ENCODE results near the gene GBE1. TPM values are rescaled to one million over a fixed set of nuclear protein-coding genes. Genes with fewer than 3 reads are reported as not detected.

The GBE1 gene
- total RNA-seq, 4 donors from 2014 or later, result 127 to 319 (median 239) TPM

GRCh38 chr3:81521855-81522254, 239.6 kb downstream of the GBE1 start:
- H3K9me3 ChIP-seq, result no peaks in the 10 kb centered on the region
- H3K36me3 ChIP-seq, result no peaks in the 10 kb centered on the region
- DNase-seq (no peak), ATAC-seq (no peak)
- no peaks in the 10 kb centered on the region for H3K27me3 ChIP-seq
- TF ChIP-seq CTCF (IDR thresholded peaks at IDR 0.05 in 4 of 5, conservative IDR thresholded peaks at IDR 0.05 in 1 of 5), result no peak
- no peak for TF ChIP-seq POLR2A (IDR thresholded peaks at IDR 0.05)
- in situ Hi-C loops (cut with MboI; ENCODE audit: low sequenced_read_pairs in 4 of 4), result no loop called here
- peaks cover 0 to 18% of the 10 kb centered on the region in 2 donors for H3K4me1 ChIP-seq
- no peak overlapping the region for H3K27ac ChIP-seq
- intact Hi-C loops (cut with DNase I; ENCODE audit: low total_unique reads), result no loop called here
- no peak overlapping the region for H3K4me3 ChIP-seq

- in situ Hi-C loops (cut with MboI; ENCODE audit: low sequenced_read_pairs in 4 of 4) (no loop called here), intact Hi-C loops (cut with DNase I; ENCODE audit: low total_unique reads) (no loop called here)
- peaks cover 0 to 25% of the 10 kb centered on the region in 2 donors for H3K4me1 ChIP-seq
- ATAC-seq, result no peak
- H3K9me3 ChIP-seq, result no peaks in the 10 kb centered on the region
- H3K27ac ChIP-seq, result no peak overlapping the region
- no peaks in the 10 kb centered on the region for H3K27me3 ChIP-seq
- no peaks in the 10 kb centered on the region for H3K36me3 ChIP-seq
- no peak for DNase-seq
- TF ChIP-seq CTCF (IDR thresholded peaks at IDR 0.05 in 4 of 5, conservative IDR thresholded peaks at IDR 0.05 in 1 of 5) (no peak), POLR2A (IDR thresholded peaks at IDR 0.05) (no peak)
- H3K4me3 ChIP-seq, result no peak overlapping the region
Measured at GRCh38 chr3:81518945-81519344, 242.5 kb downstream of the GBE1 start.

- ATAC-seq (peak; percentile 68 to 76), DNase-seq (no peak)
- in situ Hi-C loops (cut with MboI; ENCODE audit: low sequenced_read_pairs in 4 of 4) (no loop called here), intact Hi-C loops (cut with DNase I; ENCODE audit: low total_unique reads) (no loop called here)
- H3K27me3 ChIP-seq, result no peaks in the 10 kb centered on the region
- peaks cover 0 to 25% of the 10 kb centered on the region in 2 donors for H3K4me1 ChIP-seq
- peak overlapping the region; percentile 4 to 75 (median 40) for H3K27ac ChIP-seq
- TF ChIP-seq POLR2A (IDR thresholded peaks at IDR 0.05) (no peak), CTCF (IDR thresholded peaks at IDR 0.05 in 4 of 5, conservative IDR thresholded peaks at IDR 0.05 in 1 of 5) (no peak)
- no peaks in the 10 kb centered on the region for H3K36me3 ChIP-seq
- H3K9me3 ChIP-seq, result no peaks in the 10 kb centered on the region
- no peak overlapping the region for H3K4me3 ChIP-seq
Measured at GRCh38 chr3:81516042-81516441, 245.4 kb downstream of the GBE1 start.

- Histone ChIP-seq H3K9me3 (no peaks in the 10 kb centered on the region), H3K36me3 (peaks cover 0 to 3% of the 10 kb centered on the region in 2 donors), H3K4me1 (peaks cover 0 to 20% of the 10 kb centered on the region in 2 donors), H3K27ac (peak overlapping the region in 1 of 4 donors; percentile 25), H3K4me3 (no peak overlapping the region), H3K27me3 (no peaks in the 10 kb centered on the region)
- DNase-seq, result no peak
- intact Hi-C loops (cut with DNase I; ENCODE audit: low total_unique reads) (no loop called here), in situ Hi-C loops (cut with MboI; ENCODE audit: low sequenced_read_pairs in 4 of 4) (no loop called here)
- TF ChIP-seq POLR2A (IDR thresholded peaks at IDR 0.05) (no peak), CTCF (IDR thresholded peaks at IDR 0.05 in 4 of 5, conservative IDR thresholded peaks at IDR 0.05 in 1 of 5) (no peak)
- ATAC-seq, result no peak
Measured at GRCh38 chr3:81513591-81513990, 247.9 kb downstream of the GBE1 start.

- in situ Hi-C loops (cut with MboI; ENCODE audit: low sequenced_read_pairs in 4 of 4) (no loop called here), intact Hi-C loops (cut with DNase I; ENCODE audit: low total_unique reads) (no loop called here)
- Histone ChIP-seq H3K9me3 (no peaks in the 10 kb centered on the region), H3K27me3 (no peaks in the 10 kb centered on the region), H3K4me3 (no peak overlapping the region), H3K4me1 (no peaks in the 10 kb centered on the region), H3K36me3 (peaks cover 0 to 43% of the 10 kb centered on the region in 2 donors), H3K27ac (peak overlapping the region in 1 of 4 donors; percentile 38)
- no peak for ATAC-seq
- TF ChIP-seq POLR2A (IDR thresholded peaks at IDR 0.05) (no peak), CTCF (IDR thresholded peaks at IDR 0.05 in 4 of 5, conservative IDR thresholded peaks at IDR 0.05 in 1 of 5) (no peak)
- DNase-seq, result no peak
Measured at GRCh38 chr3:81503026-81503425, 258.4 kb downstream of the GBE1 start.

All from gastrocnemius medialis (tissue), 4 donors.